Measurements from ENCODE around the gene AXL. TPM values are rescaled to one million over a fixed set of nuclear protein-coding genes. Genes with fewer than 3 reads are reported as not detected.
"Not testable (repeated sequence)": the region's sequence is repeated elsewhere in the genome, so short reads cannot be mapped to it uniquely, and the experiment has no call there.

Gene AXL
- total RNA-seq, 1 donor from 2014 or later = 250 TPM

DNA sequence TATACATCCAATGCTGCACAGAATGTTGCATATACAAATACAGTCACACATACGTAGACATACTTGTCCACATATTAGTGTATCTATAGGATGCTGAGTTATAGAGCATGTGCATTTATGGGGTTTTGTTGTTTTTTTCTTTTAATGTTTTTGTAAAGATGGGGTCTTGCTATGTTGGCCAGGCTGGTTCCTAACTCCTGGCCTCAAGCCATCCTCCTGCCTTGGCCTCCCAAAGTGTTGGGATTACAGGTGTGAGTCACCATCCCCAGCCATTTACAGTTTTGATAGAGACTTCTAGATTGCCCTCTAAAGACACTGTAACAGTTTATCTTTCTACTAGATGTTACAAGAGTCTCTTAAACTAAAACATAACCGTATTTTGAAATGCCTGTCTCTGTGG is 59.5 kb downstream of the AXL start:
- H3K27ac Mint-ChIP-seq (ENCODE audit: unreplicated experiment) = no peak overlapping the region
- peaks cover 56% of the 10 kb centered on the region for H3K36me3 Mint-ChIP-seq (ENCODE audit: unreplicated experiment)
- H3K4me1 Mint-ChIP-seq (ENCODE audit: unreplicated experiment) = no peaks in the 10 kb centered on the region
- no peaks in the 10 kb centered on the region for H3K27me3 Mint-ChIP-seq (ENCODE audit: unreplicated experiment)
- no peak overlapping the region for H3K4me3 Mint-ChIP-seq (ENCODE audit: unreplicated experiment)
- TF ChIP-seq, protein P1, sequence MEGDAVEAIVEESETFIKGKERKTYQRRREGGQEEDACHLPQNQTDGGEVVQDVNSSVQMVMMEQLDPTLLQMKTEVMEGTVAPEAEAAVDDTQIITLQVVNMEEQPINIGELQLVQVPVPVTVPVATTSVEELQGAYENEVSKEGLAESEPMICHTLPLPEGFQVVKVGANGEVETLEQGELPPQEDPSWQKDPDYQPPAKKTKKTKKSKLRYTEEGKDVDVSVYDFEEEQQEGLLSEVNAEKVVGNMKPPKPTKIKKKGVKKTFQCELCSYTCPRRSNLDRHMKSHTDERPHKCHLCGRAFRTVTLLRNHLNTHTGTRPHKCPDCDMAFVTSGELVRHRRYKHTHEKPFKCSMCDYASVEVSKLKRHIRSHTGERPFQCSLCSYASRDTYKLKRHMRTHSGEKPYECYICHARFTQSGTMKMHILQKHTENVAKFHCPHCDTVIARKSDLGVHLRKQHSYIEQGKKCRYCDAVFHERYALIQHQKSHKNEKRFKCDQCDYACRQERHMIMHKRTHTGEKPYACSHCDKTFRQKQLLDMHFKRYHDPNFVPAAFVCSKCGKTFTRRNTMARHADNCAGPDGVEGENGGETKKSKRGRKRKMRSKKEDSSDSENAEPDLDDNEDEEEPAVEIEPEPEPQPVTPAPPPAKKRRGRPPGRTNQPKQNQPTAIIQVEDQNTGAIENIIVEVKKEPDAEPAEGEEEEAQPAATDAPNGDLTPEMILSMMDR (IDR thresholded peaks at IDR 0.05) = no peak
- no peaks in the 10 kb centered on the region for H3K9me3 Mint-ChIP-seq (ENCODE audit: unreplicated experiment)
- no peak for DNase-seq (ENCODE audit: extremely low spot score, unreplicated experiment)

- Mint-ChIP-seq H3K4me3 (ENCODE audit: unreplicated experiment) (no peak overlapping the region), H3K9me3 (ENCODE audit: unreplicated experiment) (no peaks in the 10 kb centered on the region), H3K27ac (ENCODE audit: unreplicated experiment) (no peak overlapping the region), H3K36me3 (ENCODE audit: unreplicated experiment) (peaks cover 39% of the 10 kb centered on the region), H3K4me1 (ENCODE audit: unreplicated experiment) (no peaks in the 10 kb centered on the region), H3K27me3 (ENCODE audit: unreplicated experiment) (no peaks in the 10 kb centered on the region)
- no peak for DNase-seq (ENCODE audit: extremely low spot score, unreplicated experiment)
- TF ChIP-seq, protein P1 (IDR thresholded peaks at IDR 0.05) = no peak
Observed at GRCh38 chr19:41288673-41289530, 69.9 kb downstream of the AXL start.

DNA sequence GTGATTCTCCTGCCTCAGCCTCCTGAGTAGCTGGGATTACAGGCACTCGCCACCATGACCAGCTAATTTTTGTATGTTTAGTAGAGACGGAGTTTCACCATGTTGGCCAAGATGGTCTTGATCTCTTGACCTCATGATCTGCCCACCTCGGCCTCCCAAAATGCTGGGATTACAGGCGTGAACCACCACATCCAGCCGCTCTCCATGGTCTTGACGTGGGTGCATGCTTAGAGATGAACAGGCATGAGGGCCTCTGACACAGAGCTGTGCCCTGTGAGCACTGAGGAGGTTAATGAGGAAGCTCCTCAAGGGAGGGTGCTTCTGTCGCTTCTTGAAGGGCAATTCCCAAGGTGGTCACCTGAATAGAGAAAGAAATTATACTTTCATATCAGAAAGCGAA is 70.8 kb downstream of the AXL start:
- H3K27me3 Mint-ChIP-seq (ENCODE audit: unreplicated experiment); H3K4me3 Mint-ChIP-seq (ENCODE audit: unreplicated experiment); DNase-seq (ENCODE audit: extremely low spot score, unreplicated experiment); H3K27ac Mint-ChIP-seq (ENCODE audit: unreplicated experiment); H3K9me3 Mint-ChIP-seq (ENCODE audit: unreplicated experiment); H3K4me1 Mint-ChIP-seq (ENCODE audit: unreplicated experiment): not testable (repeated sequence)
- peaks cover 44% of the 10 kb centered on the region for H3K36me3 Mint-ChIP-seq (ENCODE audit: unreplicated experiment)

GRCh38 chr19:41294393-41294792 is 75.4 kb downstream of the AXL start:
- Mint-ChIP-seq H3K9me3 (ENCODE audit: unreplicated experiment) (no peaks in the 10 kb centered on the region), H3K27me3 (ENCODE audit: unreplicated experiment) (no peaks in the 10 kb centered on the region), H3K4me1 (ENCODE audit: unreplicated experiment) (peaks cover 28% of the 10 kb centered on the region), H3K27ac (ENCODE audit: unreplicated experiment) (peak overlapping the region; percentile 58), H3K36me3 (ENCODE audit: unreplicated experiment) (peaks cover 51% of the 10 kb centered on the region), H3K4me3 (ENCODE audit: unreplicated experiment) (no peak overlapping the region)
- TF ChIP-seq, protein P1 (IDR thresholded peaks at IDR 0.05) = no peak
- DNase-seq (ENCODE audit: extremely low spot score, unreplicated experiment) = no peak

DNA sequence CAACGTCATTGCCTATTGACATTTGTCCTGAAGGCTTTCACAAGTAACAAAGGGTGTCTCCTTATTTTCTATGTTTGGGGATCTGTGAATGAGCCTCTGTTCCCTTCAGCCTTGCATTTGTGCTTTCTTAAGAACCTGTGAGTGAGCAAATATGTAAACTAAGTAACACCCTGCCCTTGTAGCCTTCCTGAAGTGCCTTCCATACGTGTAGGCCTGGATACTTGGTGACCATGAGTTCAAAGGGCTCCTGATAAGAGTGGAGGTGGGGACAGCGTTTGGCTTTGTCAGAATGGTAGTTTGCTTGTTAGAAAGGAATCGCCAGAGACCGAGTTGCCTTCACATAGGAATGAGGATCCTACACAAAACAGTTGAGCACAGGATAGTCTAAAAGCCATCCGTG is 76.5 kb downstream of the AXL start:
- TF ChIP-seq, protein P1 (IDR thresholded peaks at IDR 0.05) = no peak
- H3K27me3 Mint-ChIP-seq (ENCODE audit: unreplicated experiment) = no peaks in the 10 kb centered on the region
- no peak for DNase-seq (ENCODE audit: extremely low spot score, unreplicated experiment)
- H3K27ac Mint-ChIP-seq (ENCODE audit: unreplicated experiment) = peak overlapping the region; percentile 98
- H3K4me3 Mint-ChIP-seq (ENCODE audit: unreplicated experiment) = no peak overlapping the region
- H3K9me3 Mint-ChIP-seq (ENCODE audit: unreplicated experiment) = no peaks in the 10 kb centered on the region
- H3K36me3 Mint-ChIP-seq (ENCODE audit: unreplicated experiment) = peaks cover 52% of the 10 kb centered on the region
- peaks cover 36% of the 10 kb centered on the region for H3K4me1 Mint-ChIP-seq (ENCODE audit: unreplicated experiment)

Data from osteocyte (in vitro differentiated cells).